Gastrocnemius medialis (tissue), 4 donors: ENCODE data around the gene RUNDC1. TPM values are rescaled to one million over a fixed set of nuclear protein-coding genes. Genes with fewer than 3 reads are reported as not detected.
A peak's percentile ranks its signal among the peaks of the same experiment; 100 is the strongest.

ENCODE experiments used
- ATAC-seq, 2 donors: fragments of 150-250 bp; one replicate each; pipeline ENCODE4 v1.9.1; 2016
- DNase-seq, 2 donors: peaks; one replicate each; pipeline ENCODE4 v3.0.0-alpha.2; 2019
- H3K27ac ChIP-seq, 4 donors: fragments of 200-600 bp; sonication (generic); 1 replicate in 1 of 4; 2 replicates in 3 of 4; pipeline ENCODE4 v1.5.1; 2016 to 2018; ENCODE audit warnings: mild to moderate bottlenecking in 2 of 4, moderate library complexity in 1 of 4
- H3K27me3 ChIP-seq, 3 donors: fragments of 200-600 bp; sonication (generic) in 2 of 3; 1 replicate in 1 of 3; 2 replicates in 2 of 3; pipeline versions ENCODE4 v1.5.1 to v1.6.0; 2016 to 2019; ENCODE audit warnings: mild to moderate bottlenecking in 1 of 3, moderate library complexity in 1 of 3
- H3K36me3 ChIP-seq, 2 donors: fragments of 200-600 bp; sonication (generic) in 1 of 2; one replicate each; pipeline ENCODE4 v1.5.1; 2017 to 2018
- H3K4me1 ChIP-seq, 2 donors: fragments of 200-600 bp; sonication (generic) in 1 of 2; one replicate each; pipeline ENCODE4 v1.5.1; 2016 to 2017; ENCODE audit warnings: mild to moderate bottlenecking in 2 of 2
- H3K4me3 ChIP-seq, 4 donors: fragments of 200-600 bp; sonication (generic) in 3 of 4; 1 replicate in 1 of 4; 2 replicates in 3 of 4; pipeline ENCODE4 v1.5.1; 2016 to 2019; ENCODE audit warnings: mild to moderate bottlenecking in 2 of 4
- H3K9me3 ChIP-seq, 3 donors: fragments of 200-600 bp; sonication (generic) in 2 of 3; 1 replicate in 1 of 3; 2 replicates in 2 of 3; pipeline ENCODE4 v1.5.1; 2016 to 2019
- CTCF ChIP-seq, 5 experiments: fragments of 450-650 bp in 3 of 5; fragments of 200-600 bp in 2 of 5; sonication (generic) in 2 of 5; IDR thresholded peaks in 4 of 5; conservative IDR thresholded peaks in 1 of 5; 1 replicate in 4 of 5; 2 replicates in 1 of 5; pipeline ENCODE4 v1.5.1; 2016 to 2019; ENCODE audit warnings: antibody characterized with exemption in 5 of 5, mild to moderate bottlenecking in 3 of 5, moderate library complexity in 3 of 5
- POLR2A ChIP-seq, 2 donors: fragments of 450-650 bp; IDR thresholded peaks; one replicate each; pipeline ENCODE4 v1.6.1; 2017; ENCODE audit warnings: antibody characterized with exemption in 2 of 2, mild to moderate bottlenecking in 2 of 2, moderate library complexity in 2 of 2
- in situ Hi-C, 4 donors: fragments of 200-750 bp; cut with MboI; loops; one replicate each; pipeline versions ENCODE4 v1.15.0 to v1.8.0; 2017; ENCODE audit warnings: low sequenced_read_pairs in 4 of 4
- intact Hi-C: fragments of 100-400 bp; cut with DNase I; formaldehyde crosslinking; loops from one replicate; pipeline ENCODE4 v1.15.1; 2023; ENCODE audit warnings: low total_unique reads
- total RNA-seq, 4 donors: library from RNA; depleted of rRNA; stranded (reverse); fragments of >200 nt; gene quantifications; one replicate each; pipeline versions ENCODE4 v1.1.0 to v1.2.3, GENCODE V29; 2016

Gene RUNDC1
- total RNA-seq, 4 donors from 2014 or later: 13.8 to 19.8 (median 16.4) TPM

GRCh38 chr17:43020030-43020621 lies 39.8 kb downstream of the RUNDC1 start:
- Histone ChIP-seq H3K27ac (peak overlapping the region; percentile 79 to 83 (median 80)), H3K36me3 (peaks cover 0 to 9% of the 10 kb centered on the region in 2 donors), H3K4me1 (peaks cover 25 to 27% of the 10 kb centered on the region in 2 donors), H3K9me3 (no peaks in the 10 kb centered on the region), H3K4me3 (peak overlapping the region in 3 of 4 donors; percentile 90 to 93 (median 92)), H3K27me3 (no peaks in the 10 kb centered on the region)
- DNase-seq: no peak
- intact Hi-C loops: loop anchor here (2.0 kb wide), 1 partner anchor 105 kb away; the partner anchor contains the start of gene BRCA1
- in situ Hi-C loops: loop anchor here in 1 of 4 donors (25.0 kb wide), 1 partner anchor 292 kb away; no protein-coding TSS in a partner anchor
- ATAC-seq: no peak
- TF ChIP-seq POLR2A (IDR thresholded peaks at IDR 0.05): no peak
- TF ChIP-seq CTCF (IDR thresholded peaks at IDR 0.05 in 4 of 5, conservative IDR thresholded peaks at IDR 0.05 in 1 of 5): no peak

- ATAC-seq (peak; percentile 39 to 45), DNase-seq (peak; percentile 56 to 67)
- TF ChIP-seq POLR2A (IDR thresholded peaks at IDR 0.05): peak in 1 of 2 donors; percentile 43
- no peak for TF ChIP-seq CTCF (IDR thresholded peaks at IDR 0.05 in 4 of 5, conservative IDR thresholded peaks at IDR 0.05 in 1 of 5)
- Histone ChIP-seq H3K27me3 (no peaks in the 10 kb centered on the region), H3K9me3 (no peaks in the 10 kb centered on the region), H3K4me3 (peak overlapping the region; percentile 84 to 93 (median 91)), H3K4me1 (peaks cover 23 to 25% of the 10 kb centered on the region in 2 donors), H3K36me3 (peaks cover 0 to 5% of the 10 kb centered on the region in 2 donors), H3K27ac (peak overlapping the region; percentile 79 to 83 (median 80))
- in situ Hi-C loops (loop anchor here in 1 of 4 donors (25.0 kb wide), 1 partner anchor 291 kb away; no protein-coding TSS in a partner anchor), intact Hi-C loops (loop anchor here (2.0 kb wide), 1 partner anchor 104 kb away; the partner anchor contains the start of gene BRCA1)
These were observed 40.7 kb downstream of the RUNDC1 start for GRCh38 chr17:43020789-43021740.

GRCh38 chr17:43021741-43022512 lies 41.6 kb downstream of the RUNDC1 start, which contains the start of gene VAT1:
TSS of gene VAT1 (minus strand) at chr17:43022385. CDS start at chr17:43022322, 63 bp downstream.
- Histone ChIP-seq H3K36me3 (no peaks in the 10 kb centered on the region), H3K27me3 (no peaks in the 10 kb centered on the region), H3K4me3 (peak within 1 kb of the TSS; percentile 84 to 93 (median 91)), H3K9me3 (no peaks in the 10 kb centered on the region), H3K27ac (peak within 1 kb of the TSS; percentile 79 to 83 (median 80)), H3K4me1 (peaks cover 15 to 22% of the 10 kb centered on the region in 2 donors)
- DNase-seq (peak; percentile 54 to 66), ATAC-seq (peak; percentile 76 to 78)
- TF ChIP-seq CTCF (IDR thresholded peaks at IDR 0.05 in 4 of 5, conservative IDR thresholded peaks at IDR 0.05 in 1 of 5) (no peak), POLR2A (IDR thresholded peaks at IDR 0.05) (peak; percentile 60 to 72)
- intact Hi-C loops (loop anchor here (2.0 kb wide), 1 partner anchor 103 kb away; the partner anchor contains the start of gene BRCA1), in situ Hi-C loops (loop anchor here in 1 of 4 donors (25.0 kb wide), 1 partner anchor 290 kb away; no protein-coding TSS in a partner anchor)
